COLO668 (cell line): ENCODE results near the gene ZNF574.

Experiments
- DNase-seq: peaks from one replicate; lab custom pipeline; 2025; ENCODE audit not compliant: unreplicated experiment; lab: John Stamatoyannopoulos, UW

ZNF574 gene

DNA sequence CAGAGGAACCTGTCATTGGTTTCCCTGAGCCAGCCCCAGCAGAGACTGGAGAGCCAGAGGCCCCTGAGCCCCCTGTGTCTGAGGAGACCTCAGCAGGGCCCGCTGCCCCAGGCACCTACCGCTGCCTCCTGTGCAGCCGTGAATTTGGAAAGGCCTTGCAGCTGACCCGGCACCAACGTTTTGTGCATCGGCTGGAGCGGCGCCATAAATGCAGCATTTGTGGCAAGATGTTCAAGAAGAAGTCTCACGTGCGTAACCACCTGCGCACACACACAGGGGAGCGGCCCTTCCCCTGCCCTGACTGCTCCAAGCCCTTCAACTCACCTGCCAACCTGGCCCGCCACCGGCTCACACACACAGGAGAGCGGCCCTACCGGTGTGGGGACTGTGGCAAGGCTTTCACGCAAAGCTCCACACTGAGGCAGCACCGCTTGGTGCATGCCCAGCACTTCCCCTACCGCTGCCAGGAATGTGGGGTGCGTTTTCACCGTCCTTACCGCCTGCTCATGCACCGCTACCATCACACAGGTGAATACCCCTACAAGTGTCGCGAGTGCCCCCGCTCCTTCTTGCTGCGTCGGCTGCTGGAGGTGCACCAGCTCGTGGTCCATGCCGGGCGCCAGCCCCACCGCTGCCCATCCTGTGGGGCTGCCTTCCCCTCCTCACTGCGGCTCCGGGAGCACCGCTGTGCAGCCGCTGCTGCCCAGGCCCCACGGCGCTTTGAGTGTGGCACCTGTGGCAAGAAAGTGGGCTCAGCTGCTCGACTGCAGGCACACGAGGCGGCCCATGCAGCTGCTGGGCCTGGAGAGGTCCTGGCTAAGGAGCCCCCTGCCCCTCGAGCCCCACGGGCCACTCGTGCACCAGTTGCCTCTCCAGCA is 4.2 kb downstream of the ZNF574 start:
- no peak for DNase-seq

DNA sequence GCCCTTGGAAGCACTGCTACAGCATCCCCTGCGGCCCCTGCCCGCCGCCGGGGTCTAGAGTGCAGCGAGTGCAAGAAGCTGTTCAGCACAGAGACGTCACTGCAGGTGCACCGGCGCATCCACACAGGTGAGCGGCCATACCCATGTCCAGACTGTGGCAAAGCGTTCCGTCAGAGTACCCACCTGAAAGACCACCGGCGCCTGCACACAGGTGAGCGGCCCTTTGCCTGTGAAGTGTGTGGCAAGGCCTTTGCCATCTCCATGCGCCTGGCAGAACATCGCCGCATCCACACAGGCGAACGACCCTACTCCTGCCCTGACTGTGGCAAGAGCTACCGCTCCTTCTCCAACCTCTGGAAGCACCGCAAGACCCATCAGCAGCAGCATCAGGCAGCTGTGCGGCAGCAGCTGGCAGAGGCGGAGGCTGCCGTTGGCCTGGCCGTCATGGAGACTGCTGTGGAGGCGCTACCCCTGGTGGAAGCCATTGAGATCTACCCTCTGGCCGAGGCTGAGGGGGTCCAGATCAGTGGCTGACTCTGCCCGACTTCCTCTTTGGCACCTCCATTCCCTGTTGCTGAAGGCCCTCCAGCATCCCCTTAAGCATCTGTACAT is 4.9 kb downstream of the ZNF574 start:
- DNase-seq, result no peak

DNA sequence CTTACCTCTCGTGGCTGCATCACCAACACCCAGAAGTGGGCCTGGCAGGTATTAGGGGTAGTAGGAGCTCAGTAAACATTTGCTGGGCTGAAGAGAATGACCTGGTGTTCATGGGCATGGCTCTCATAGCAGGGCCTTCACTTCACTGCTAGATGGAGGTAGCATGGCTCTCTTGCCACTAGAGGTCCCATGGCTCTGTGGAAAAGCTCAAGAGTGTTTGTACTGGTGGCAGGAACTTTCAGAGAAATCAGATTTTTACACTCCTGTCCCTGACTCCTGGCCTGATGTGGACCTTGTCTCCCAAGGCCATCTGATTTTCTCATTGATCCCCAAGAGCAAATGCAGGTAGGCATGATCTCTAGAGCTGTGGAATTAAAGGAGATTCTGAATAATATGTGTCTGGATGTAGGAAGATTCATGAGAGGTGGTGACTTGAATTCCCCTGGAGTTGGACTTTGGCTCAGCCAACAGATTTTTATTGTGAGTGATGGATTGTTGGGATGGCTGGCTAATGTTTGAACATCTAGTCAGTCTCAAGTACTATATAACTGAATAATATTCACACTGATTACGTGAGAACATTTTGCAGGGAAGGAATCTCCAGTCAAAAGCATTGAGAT is 5.7 kb downstream of the ZNF574 start:
- DNase-seq, result no peak

DNA sequence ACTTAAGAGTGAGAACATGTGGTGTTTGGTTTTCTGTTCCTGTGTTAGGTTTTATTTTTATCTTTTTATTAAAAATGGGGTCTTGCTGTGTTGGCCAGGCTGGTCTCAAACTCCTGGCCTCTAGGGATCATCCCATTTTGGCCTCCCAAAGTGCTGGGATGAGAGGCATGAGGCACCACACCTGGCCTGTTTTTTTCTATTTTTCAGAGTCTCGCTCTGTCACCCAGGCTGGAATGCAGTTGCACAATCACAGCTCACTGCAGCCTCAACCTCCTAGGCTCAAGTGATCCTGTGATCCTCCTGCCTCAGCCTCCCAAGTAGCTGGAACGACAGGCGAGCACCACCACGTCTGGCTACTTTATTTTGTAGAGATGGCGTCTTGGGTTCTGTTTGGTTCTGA is 7.6 kb downstream of the ZNF574 start:
- no peak for DNase-seq

DNA sequence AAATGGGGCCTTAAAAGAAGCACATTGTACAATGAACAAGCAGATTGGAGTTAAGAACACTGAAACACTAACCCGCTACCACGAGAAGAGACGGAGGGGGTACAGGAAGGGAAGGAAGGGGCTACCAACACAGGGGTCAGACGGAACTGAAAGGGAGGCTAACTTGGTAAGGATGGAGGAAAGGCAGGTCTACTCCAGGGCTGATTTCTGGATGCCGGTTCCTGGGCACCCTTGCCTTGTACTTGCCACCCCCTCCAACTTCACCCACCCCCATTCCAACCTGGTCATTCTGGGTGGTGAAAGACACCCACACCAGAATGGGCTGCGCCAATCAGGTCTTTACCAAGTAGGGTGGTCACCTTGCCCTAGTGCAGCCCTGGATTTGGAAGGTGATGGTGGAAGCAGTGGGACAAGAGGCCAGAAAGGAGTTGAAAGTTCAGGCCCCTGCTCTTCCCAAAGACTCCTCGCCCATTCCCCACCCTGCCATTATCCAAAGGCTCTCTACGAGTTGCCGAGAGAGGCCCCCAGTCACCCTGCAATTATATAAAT is 10.3 kb downstream of the ZNF574 start:
- DNase-seq, result no peak

DNA sequence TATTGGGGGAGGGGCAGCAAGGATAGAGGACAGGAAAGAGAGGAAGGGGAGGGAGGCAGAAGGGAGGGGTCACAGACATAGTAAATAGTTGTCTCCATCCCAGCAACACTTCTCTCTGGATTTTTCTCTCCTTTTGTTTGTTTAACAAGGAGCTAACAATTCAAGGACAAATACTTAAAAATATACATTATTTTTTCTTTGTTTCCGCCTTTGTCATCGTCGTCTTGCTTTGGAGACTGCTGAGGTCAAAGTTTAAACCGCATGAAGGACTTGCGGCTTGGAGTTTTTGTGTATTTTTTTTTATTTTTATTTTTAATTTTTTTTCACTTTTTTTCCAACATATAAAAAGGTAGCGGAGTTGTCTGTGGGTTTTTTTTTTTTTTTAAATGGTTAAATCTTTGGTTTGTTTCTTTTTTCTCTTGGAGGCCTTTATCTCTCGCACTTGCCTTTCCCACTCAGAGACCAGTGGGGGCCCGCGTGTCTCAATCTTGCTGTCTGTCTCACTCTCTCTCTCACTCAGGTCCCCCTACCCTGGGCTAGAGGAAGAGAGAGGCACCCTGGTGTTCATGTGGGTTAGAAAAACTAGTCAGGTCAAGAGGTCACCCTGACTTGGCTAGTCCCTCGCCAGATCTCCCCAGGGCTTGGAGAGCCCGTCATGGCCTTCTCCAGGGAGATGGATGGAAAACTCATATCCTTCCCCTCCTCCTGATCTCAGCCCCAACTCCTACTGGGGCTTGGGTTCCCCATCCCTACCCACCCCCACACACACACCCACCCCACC is 11.0 kb downstream of the ZNF574 start:
- no peak for DNase-seq

DNA sequence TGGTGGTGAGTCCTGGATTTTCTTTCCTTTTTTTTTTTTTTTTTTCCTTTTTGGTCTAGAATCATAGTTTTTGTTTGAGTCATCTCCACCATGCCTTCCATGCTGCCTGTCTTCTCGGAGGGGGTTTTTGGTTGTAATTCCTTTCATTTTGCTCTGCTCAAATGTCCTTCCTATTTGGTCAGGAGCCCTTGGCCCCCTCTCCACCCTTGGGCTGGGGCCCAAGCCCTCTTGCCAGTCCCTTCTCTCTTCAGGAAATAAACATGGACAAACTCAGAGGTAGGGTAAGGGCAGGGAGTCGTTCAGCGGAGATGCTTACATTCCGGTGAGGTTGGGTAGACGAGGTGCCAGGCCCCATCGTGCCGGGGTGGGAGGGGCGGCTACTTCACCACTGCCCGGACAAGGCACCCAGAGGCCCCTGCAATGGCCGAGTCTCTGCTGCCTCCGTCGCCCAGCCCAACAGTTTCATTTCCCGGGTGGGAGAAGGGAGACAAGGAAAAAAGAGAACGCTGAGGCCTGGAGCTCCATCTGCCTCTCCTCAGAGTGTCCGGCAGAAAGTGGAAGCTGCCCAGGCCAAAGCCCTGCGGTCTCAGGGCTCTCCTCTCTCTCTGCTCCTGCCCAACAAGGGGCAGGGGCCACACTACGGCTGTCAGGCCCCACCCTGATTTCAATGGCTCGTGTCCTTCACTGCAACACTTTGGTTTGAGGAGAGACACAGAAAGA is 12.7 kb downstream of the ZNF574 start:
- DNase-seq, result no peak

DNA sequence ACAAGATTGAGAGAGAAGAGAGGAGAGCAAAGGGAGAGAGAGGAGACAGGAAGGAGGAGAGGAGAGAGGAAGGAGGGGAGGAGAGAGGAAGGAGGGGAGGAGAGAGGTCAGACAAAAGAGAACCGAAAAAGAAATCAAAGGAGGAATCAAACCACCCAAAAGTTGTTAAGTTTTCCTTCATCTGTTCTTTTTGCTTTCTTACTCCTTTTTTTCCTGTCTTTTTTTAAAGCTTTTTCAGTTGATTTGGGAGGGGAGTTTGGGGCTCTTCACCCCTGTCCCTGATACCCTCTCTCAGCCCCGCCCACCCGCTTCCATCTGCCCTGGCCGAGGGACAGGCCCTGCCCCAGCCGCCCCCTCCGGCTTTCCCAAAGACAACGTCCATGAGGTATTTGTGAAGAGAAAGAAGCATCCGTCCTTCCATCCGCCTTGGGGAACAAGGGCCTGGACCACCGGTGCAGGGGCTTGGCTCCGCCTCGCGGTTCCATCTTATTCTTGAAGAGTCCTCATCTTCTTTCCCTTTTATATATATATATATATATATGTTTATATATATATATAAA is 13.3 kb downstream of the ZNF574 start:
- no peak for DNase-seq

DNA sequence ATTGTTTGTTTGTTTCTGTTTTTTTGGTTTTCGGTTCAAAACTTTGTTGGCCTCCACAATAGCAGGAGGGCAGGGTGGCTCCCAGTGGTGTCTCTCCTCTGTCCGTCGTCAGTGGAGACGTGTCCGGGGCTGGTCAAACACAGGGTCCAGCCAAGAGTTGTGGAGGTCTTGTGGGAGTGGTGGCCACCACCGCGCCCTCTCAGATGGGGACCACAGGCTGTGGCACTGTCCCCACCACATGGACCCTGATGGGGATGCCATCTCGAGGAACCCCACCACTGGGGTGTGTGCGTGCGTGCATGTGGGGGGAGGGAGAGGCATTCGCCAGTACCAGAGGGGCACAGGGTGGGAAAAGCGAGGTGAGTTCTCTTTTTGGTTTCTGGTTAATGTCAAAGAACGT is 13.8 kb downstream of the ZNF574 start:
- DNase-seq, result no peak

DNA sequence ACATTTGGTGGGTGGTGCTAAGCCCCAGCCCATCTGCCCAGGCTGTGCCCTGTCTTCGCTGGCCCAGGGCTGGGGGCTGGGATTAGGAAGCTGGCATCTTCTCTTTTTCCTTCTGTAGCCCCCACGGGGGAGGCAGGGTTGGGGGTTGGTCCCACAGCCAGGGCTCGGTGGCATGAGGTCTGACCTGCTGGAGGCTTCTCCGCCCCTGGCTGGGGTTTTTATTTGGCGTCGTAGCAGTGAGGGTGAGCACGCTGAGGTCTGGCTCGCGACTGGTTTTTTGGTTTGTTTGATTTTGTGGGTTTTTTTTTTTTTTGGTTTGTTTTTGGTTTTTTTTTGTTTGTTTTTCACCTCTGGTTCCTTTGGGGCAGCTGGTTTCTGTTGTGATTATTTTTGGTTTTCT is 14.7 kb downstream of the ZNF574 start:
- DNase-seq, result no peak

DNA sequence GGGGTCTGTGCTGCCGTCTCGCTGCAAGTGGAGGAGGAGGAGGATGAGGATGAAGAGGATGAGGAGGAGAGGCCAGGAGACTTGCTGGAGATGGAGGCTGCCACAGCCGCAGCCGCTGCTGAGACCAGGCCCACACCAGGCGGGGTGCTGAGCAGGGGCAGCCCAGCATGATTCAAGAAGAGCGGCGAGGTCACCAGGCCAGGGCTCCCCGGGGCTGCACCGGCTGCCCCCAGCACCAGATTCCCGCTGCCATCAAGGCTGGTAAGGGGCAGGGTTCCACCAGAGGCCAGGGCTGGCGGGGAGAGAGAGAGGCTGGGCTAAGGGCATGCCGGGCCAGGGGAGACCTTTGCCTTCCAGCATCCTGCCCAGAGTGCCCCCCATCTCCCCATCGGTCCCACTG is 15.3 kb downstream of the ZNF574 start:
- DNase-seq, result no peak

DNA sequence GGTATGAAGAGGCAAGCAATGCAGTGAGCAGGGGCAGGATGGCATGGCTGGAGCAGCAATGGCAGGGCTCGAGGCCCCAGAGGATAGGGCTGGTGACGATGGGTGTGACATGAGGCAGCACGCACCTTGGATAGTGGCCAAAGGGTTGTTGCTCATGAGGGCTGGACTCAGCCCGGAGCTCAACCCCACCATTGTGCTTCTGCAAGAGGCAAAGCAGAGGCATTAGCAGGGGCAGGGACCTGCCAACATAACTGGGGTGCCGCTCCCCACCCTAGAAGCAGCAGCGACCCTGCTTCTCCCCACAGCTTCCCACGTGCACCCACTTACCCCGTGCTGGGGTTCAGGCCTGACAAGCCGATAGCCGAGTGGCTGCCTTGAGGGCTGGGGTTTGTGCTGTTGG is 15.8 kb downstream of the ZNF574 start:
- peak; percentile 9 for DNase-seq

DNA sequence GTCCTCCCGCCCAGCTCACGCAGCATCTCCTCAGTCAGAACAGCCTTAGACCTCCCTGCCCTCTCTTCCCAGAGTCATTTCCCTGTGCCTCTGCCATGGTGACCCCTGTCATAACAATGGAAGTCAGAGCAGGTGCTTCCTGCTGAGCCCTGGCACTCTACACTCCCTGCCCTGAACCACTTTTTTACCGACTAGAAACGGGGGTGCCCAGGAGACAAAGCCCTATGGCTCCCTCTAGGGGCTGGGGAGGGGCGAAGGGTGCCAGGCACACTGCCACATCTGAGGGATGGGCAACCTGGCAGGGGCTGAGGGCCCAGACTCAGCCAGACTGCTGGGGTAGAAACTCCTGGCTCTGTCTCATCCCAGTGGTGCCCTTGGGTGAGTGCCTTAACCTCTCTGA is 16.4 kb downstream of the ZNF574 start:
- peak; percentile 75 for DNase-seq

DNA sequence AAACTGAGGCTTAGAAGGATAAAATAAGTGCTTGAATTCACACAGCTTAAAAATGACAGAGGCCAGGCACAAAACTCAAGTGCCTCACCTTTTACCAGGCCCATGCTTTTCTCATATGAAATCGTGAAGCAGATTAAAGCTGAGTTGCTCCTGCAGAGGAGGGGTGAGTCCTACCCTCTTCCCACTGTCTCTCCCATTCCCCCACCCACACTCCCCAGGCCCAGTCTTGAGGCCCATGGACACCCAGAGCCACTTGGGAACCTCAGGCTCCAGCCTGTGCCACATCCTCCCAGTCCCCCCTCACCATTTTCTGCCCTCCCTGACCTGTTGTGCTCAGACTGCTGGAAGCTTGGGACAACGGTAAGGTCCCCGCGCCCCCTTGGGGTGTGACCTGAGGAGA is 17.5 kb downstream of the ZNF574 start:
- DNase-seq, result no peak

DNA sequence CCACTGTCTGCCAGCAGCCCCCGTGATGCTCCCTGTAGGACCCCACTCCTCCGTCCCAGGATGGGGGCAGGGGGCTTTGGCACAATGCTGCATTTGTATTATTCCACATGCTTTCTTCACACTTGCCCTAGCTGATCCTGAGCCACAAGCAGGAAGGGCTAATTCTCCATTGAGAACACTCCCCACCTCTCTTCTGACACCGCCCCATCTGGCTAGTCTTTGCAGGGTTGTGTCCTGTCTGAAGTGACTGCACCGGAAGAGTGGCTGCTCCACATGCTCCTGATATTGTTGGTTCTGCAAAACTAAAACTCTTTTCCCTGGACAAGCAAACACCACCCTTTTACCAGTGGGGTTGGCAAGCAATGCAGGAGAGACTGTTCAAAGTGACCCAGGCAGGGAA is 18.0 kb downstream of the ZNF574 start:
- DNase-seq, result no peak

DNA sequence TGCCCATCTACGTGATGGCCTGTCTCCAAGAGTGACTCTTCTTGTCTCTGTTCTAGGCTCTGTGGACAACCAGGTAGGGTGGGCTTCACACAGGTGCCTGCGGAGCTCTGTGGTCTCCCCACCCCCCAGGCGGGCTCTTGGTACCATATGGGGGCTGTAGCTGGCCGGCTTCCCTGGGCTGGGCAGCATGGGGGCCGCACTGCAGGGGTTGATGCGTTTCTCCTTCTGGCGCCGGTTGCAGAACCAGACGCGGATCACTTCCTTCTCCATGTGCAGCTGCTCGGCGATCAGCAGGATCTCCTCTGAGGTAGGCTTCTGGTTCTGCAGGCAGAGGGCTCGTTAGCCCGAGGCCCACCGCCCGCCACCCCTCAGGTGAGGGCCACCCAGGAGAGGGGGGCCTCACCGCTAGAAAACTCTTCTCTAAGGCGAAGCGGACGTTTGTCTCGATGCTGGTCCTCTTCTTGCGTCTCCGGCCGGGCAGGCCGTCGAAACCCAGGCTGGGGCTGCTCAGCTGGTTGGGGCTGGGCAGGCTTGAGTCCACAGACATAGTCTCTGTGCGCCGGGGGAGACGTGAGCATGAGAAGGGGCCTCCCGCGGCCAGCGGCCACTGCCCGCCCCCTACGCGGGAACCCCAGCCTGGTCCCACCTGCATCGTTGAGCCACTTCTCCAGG is 19.3 kb downstream of the ZNF574 start:
- DNase-seq, result no peak

DNA sequence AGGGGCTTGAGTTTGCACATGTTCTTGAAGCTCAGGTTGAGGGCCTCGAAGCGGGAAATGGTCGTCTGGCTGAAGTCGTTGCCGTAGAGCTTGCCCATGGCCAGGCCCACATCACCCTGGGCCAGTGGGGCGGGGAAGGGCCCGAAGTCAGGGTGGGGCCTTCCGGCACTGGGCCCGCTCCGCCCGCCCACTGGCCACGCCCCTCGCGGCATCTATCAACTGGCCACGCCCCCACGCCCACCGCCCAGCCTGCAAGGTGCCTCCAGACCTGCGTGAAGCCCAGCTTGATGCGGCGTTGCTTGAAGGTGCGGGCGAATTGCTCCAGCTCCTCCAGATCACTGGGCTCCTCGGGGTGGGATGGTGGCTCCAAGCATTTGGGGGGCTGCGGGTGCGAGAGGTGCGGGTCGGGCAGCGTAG is 19.9 kb downstream of the ZNF574 start:
- DNase-seq, result no peak

DNA sequence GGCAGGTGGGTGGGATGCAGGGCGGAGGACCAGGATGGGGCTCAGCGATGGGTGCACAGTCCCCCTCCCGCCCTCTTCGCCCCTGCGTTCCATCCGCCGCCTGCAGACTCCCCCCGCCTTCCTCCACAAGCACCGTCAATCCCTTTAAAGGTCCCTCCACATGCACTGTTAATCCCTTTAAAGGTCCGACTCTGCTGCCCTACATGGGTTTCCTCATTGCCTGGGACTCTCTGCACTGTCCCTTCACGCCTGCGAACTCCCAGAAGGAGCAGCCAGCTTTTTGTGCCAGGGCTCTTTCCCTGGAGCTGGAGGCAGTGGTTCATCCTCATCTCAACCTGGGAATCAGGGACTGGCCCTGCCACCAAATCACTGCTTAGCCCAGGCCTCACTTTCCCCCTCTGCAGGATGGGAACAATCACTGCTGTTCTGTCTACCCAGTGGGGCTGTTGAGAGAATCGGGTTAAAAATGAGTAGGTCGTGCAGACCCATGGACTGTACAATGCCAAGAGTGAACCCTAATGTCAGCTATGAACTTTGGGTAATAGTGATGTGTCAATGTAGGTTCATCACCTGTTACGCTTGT is 20.4 kb downstream of the ZNF574 start:
- no peak for DNase-seq

DNA sequence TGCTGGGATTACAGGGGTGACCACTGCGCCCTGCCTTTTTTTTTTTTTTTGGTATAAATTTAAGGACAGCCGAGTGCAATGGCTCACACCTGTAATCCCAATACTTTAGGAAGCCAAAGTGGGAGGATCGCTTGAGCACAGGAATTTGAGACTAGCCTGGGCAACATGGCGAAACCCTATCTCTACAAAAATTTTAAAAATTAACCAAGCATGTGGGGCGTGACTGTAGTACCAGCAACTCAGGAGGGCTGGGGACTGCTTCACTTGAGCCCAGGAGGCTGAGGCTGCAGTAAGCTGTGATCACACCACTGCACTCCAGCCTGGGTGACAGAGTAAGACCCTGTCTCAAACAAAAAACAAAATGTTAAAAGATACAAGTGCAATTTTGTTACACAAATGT is 21.5 kb downstream of the ZNF574 start:
- no peak for DNase-seq
